HG03175 (cell line): ENCODE measurements around the gene IP6K2.
"Not testable (repeated sequence)": the region's sequence is repeated elsewhere in the genome, so short reads cannot be mapped to it uniquely, and the experiment has no call there.

Source experiments
- ATAC-seq: cut with Tn5 transposase; IDR thresholded peaks from one replicate; pipeline ENCODE4 v1.9.1; 2021; ENCODE audit warnings: mild to moderate bottlenecking, moderate library complexity; ENCODE audit not compliant: unreplicated experiment

IP6K2 gene

GRCh38 chr3:48716982-48717746 is at the start of gene IP6K2:
TSS of gene IP6K2 (minus strand) at chr3:48717221. CDS start at chr3:48695291, 21,930 bp downstream.
- peak; percentile 99 for ATAC-seq

GRCh38 chr3:48765376-48765775 is 48.4 kb upstream of the IP6K2 start:
- ATAC-seq: no peak

- no peak for ATAC-seq
Measured at GRCh38 chr3:48762816-48763215, 45.8 kb upstream of the IP6K2 start.

- ATAC-seq: not testable (repeated sequence)
Measured at GRCh38 chr3:48759991-48760540, 43.0 kb upstream of the IP6K2 start.

GRCh38 chr3:48759531-48759930 is 42.5 kb upstream of the IP6K2 start:
- not testable (repeated sequence) for ATAC-seq

GRCh38 chr3:48759071-48759470 is 42.0 kb upstream of the IP6K2 start:
- ATAC-seq: no peak

- no peak for ATAC-seq
Measured at GRCh38 chr3:48756640-48757039, 39.6 kb upstream of the IP6K2 start.

- no peak for ATAC-seq
Measured at GRCh38 chr3:48750856-48751255, 33.8 kb upstream of the IP6K2 start.

- ATAC-seq: no peak
Measured at GRCh38 chr3:48748754-48749153, 31.7 kb upstream of the IP6K2 start.

GRCh38 chr3:48747706-48748105 is 30.7 kb upstream of the IP6K2 start:
- ATAC-seq: no peak

- no peak for ATAC-seq
Measured at GRCh38 chr3:48747015-48747615, 30.1 kb upstream of the IP6K2 start.

GRCh38 chr3:48743773-48744172 is 26.8 kb upstream of the IP6K2 start:
- no peak for ATAC-seq

GRCh38 chr3:48741226-48741625 is 24.2 kb upstream of the IP6K2 start:
- not testable (repeated sequence) for ATAC-seq

GRCh38 chr3:48739955-48740823 is 23.2 kb upstream of the IP6K2 start:
- ATAC-seq: peak; percentile 86

- peak; percentile 24 for ATAC-seq
Measured at GRCh38 chr3:48739617-48739954, 22.6 kb upstream of the IP6K2 start.

- ATAC-seq: no peak
Measured at GRCh38 chr3:48738926-48739616, 22.1 kb upstream of the IP6K2 start.

- no peak for ATAC-seq
Measured at GRCh38 chr3:48738144-48738536, 21.1 kb upstream of the IP6K2 start.

- not testable (repeated sequence) for ATAC-seq
Measured at GRCh38 chr3:48735075-48735767, 18.2 kb upstream of the IP6K2 start.

GRCh38 chr3:48734541-48734940 is 17.5 kb upstream of the IP6K2 start:
- ATAC-seq: not testable (repeated sequence)
